Measurements from ENCODE around the gene CDK6. TPM values are rescaled to one million over a fixed set of nuclear protein-coding genes. Genes with fewer than 3 reads are reported as not detected.

CDK6 gene
- total and polyA plus RNA-seq, 9 of the 15 experiments (the other 6 are each of a cell fraction or from before 2014, with no cell fraction given), result 7.6 to 109 (median 44.4) TPM

DNA sequence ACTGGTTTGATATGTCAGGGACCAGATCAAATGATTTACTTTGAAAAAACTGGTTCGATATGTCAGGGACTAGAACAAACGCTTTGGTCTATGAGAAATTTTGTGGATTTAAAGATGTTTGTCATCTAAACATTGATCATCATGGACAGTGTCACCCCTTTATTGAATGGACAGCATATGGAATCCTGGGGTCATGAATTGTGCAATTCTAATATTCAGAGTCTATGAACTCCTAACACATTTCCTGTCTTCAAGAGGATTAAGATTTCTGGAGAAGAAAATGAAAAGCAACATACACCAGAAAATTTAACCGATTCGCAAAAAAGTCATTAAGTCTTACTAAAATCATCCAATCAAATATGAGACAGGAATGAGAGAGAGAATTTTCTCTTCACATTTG, 139.8 kb downstream of the CDK6 start:
- H2AFZ ChIP-seq (ENCODE audit: low read depth, low read length), result no peak overlapping the region
- ATAC-seq (no peak), DNase-seq (ENCODE audit: extremely low read depth in 1 of 4, low spot score in 3 of 4) (no peak), FAIRE-seq (no peak)
- WGBS (ENCODE audit: insufficient coverage, low coverage, missing lambda C conversion rate), result 83% methylated on average over 4 of the region's 4 CpGs
- in situ Hi-C loops (cut with MboI), result loop anchor here (10.0 kb wide), 1 partner anchor 358 kb away; no protein-coding TSS in a partner anchor
- peaks cover 7 to 11% of the 10 kb centered on the region in 2 experiments; a peak in 3 of 5 replicates for H3K4me1 ChIP-seq (replicated peaks in 1 of 2; ENCODE audit: control insufficient read depth in 2 of 2, insufficient read depth in 2 of 2, low read length in 2 of 2)
- CTCF ChIA-PET (ENCODE audit: low intra/inter-chr PET ratio), result no interaction called here
- BruUV-seq (replicated peaks), result no TSS peak
- no peaks in the 10 kb centered on the region; the same call in 2 of the 3 replicates for H3K79me2 ChIP-seq (ENCODE audit: control insufficient read depth, insufficient read depth, low read length)
- no peaks in the 10 kb centered on the region for H3K27me3 ChIP-seq (ENCODE audit: control insufficient read depth in 2 of 2, insufficient read depth in 2 of 2, low read length in 2 of 2)
- H4K20me1 ChIP-seq (replicated peaks; ENCODE audit: control insufficient read depth, insufficient read depth, low read length), result peaks cover 9% of the 10 kb centered on the region; the same call in 1 of the 2 replicates
- intact Hi-C loops (cut with micrococcal nuclease), result no loop called here
- no peaks in the 10 kb centered on the region for H3K9me1 ChIP-seq (ENCODE audit: control insufficient read depth, insufficient read depth, low read length)
- H3K27ac ChIP-seq (ENCODE audit: extremely low read depth, low read depth, low read length), result no peak overlapping the region
- H3K9ac ChIP-seq (ENCODE audit: insufficient read depth in 1 of 2, low read depth in 2 of 2, low read length in 2 of 2), result no peak overlapping the region
- POLR2A ChIA-PET, result interaction anchor here (0.9 to 1.1 kb wide), 2 partner anchors 14 to 31 kb away, joined by 3 read pairs; no protein-coding TSS in a partner anchor
- H3K36me3 ChIP-seq (ENCODE audit: control insufficient read depth, insufficient read depth, low read length), result peaks cover 3% of the 10 kb centered on the region; the same call in 2 of the 3 replicates
- no peaks in the 10 kb centered on the region for H3K9me3 ChIP-seq (replicated peaks; ENCODE audit: control insufficient read depth, insufficient read depth, low read depth, low read length)
- H3K4me2 ChIP-seq (ENCODE audit: insufficient read depth, low read length), result no peak overlapping the region
- H3K4me3 ChIP-seq, result no peak overlapping the region
- TF ChIP-seq ZNF79 (CRISPR knock-in tag; IDR thresholded peaks at IDR 0.05; ENCODE audit: low read depth), result no peak
- TF ChIP-seq TEAD2 (tag; IDR thresholded peaks at IDR 0.05), result no peak
- no peak for TF ChIP-seq MEF2A (IDR thresholded peaks at IDR 0.05; ENCODE audit: control insufficient read depth, low read depth, low read length)
- TF ChIP-seq SIN3A (IDR thresholded peaks at IDR 0.05; ENCODE audit: borderline replicate concordance in 2 of 2, control insufficient read depth in 1 of 2, low read depth in 2 of 2, low read length in 2 of 2), result no peak
- TF ChIP-seq AFF4 (CRISPR knock-in tag; IDR thresholded peaks at IDR 0.05), result no peak
- no peak for TF ChIP-seq FIP1L1 (IDR thresholded peaks at IDR 0.05; ENCODE audit: low read depth, low read length, poor library complexity, severe bottlenecking)
- TF ChIP-seq PHB2 (IDR thresholded peaks at IDR 0.05; ENCODE audit: low read depth), result no peak
- TF ChIP-seq, protein P1, sequence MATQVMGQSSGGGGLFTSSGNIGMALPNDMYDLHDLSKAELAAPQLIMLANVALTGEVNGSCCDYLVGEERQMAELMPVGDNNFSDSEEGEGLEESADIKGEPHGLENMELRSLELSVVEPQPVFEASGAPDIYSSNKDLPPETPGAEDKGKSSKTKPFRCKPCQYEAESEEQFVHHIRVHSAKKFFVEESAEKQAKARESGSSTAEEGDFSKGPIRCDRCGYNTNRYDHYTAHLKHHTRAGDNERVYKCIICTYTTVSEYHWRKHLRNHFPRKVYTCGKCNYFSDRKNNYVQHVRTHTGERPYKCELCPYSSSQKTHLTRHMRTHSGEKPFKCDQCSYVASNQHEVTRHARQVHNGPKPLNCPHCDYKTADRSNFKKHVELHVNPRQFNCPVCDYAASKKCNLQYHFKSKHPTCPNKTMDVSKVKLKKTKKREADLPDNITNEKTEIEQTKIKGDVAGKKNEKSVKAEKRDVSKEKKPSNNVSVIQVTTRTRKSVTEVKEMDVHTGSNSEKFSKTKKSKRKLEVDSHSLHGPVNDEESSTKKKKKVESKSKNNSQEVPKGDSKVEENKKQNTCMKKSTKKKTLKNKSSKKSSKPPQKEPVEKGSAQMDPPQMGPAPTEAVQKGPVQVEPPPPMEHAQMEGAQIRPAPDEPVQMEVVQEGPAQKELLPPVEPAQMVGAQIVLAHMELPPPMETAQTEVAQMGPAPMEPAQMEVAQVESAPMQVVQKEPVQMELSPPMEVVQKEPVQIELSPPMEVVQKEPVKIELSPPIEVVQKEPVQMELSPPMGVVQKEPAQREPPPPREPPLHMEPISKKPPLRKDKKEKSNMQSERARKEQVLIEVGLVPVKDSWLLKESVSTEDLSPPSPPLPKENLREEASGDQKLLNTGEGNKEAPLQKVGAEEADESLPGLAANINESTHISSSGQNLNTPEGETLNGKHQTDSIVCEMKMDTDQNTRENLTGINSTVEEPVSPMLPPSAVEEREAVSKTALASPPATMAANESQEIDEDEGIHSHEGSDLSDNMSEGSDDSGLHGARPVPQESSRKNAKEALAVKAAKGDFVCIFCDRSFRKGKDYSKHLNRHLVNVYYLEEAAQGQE (IDR thresholded peaks at IDR 0.05; ENCODE audit: borderline replicate concordance), result no peak
- TF ChIP-seq, protein P1 (CRISPR knock-in tag; IDR thresholded peaks at IDR 0.05; ENCODE audit: low read depth), result no peak

All from K562 (cell line).